ENCODE results near the gene ANKRD13B. TPM values are rescaled to one million over a fixed set of nuclear protein-coding genes. Genes with fewer than 3 reads are reported as not detected.

Gene ANKRD13B
- total RNA-seq: 9.1 and 10.6 TPM in 2 replicates

DNA sequence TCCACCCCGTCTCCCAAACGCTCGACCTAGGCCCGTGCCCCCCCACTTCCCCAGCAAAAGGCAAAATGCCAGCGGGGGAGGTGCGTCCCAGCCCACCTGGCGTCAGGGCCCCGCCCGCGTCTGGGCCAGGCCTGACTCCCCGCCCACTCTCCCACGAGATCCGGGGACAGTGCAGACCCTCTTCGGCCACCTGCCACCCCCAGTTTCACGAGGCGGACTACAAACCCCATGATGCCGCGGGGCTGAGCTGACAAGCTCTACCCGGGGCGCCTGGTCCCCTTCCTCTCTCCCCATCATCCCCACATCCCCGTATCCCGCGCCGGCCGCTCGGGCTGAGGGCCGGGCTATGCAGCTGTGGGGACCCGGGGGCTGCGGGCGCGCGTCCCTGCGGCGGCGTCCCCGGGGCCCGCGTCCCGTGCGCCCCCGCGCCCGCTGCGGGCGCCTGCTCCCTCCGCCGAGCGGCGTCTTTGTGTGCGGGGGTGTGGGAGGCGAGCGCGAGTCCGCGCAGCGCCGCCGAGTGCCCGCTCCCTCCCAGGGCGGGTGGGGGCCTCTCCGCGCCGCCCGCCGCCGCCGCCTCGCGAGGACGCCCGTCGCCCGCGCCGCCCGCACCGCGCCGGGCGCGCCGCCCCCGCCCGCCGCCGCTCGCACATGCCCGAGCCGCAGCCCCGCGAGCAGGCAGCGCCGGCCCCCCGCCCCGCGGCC, at the start of gene ANKRD13B:
Gene ANKRD13B (plus strand): TSS at position 283 of the 702 bp plus-strand sequence. CDS start 490 bp downstream, outside the sequence.

DNA sequence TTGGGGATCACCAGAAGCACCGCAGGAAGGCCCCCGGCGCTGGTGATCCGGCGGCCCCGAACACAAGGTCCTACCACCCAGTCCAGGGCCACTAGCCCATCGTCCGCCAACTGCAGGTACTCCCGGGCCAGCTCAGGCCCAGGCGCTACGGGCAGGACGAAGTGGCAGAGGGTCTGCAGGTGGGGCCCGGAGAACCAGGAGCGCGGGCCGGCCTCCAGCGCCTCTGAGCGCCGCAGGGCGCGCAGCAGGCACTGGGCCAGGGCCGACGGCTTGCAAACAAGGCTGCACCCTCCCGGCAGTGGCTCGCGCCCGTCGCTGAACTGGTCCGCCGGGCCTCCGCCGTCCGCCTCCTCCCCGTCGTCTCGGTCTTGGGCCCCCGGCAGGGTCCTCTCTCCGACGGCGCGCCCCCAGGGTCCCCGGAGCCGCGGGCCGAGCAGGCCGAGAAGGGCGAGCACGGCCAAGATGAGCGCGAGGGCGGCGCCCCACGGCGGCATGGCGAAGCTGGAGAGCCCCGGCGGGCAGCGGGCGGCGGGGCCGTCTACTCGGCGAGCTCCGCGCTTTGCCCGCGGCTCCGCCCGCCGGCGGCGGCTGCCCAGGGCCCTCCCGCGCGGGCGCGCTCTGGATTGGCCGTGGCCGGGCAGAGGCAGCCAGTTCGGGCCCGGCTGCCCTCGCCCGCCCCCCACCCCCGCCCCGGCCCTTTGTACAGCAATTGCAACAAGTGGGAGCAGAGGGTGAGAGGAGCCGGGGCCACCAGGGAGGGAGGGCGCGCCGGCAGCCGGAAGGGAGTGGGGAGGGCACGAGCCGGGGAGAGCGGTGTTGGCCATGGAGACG, 26.2 kb upstream of the ANKRD13B start, which contains the start of gene ABHD15:
Gene ABHD15 (minus strand): TSS at position 565 of the 831 bp plus-strand sequence. CDS start 71 bp downstream, at position 494.

DNA sequence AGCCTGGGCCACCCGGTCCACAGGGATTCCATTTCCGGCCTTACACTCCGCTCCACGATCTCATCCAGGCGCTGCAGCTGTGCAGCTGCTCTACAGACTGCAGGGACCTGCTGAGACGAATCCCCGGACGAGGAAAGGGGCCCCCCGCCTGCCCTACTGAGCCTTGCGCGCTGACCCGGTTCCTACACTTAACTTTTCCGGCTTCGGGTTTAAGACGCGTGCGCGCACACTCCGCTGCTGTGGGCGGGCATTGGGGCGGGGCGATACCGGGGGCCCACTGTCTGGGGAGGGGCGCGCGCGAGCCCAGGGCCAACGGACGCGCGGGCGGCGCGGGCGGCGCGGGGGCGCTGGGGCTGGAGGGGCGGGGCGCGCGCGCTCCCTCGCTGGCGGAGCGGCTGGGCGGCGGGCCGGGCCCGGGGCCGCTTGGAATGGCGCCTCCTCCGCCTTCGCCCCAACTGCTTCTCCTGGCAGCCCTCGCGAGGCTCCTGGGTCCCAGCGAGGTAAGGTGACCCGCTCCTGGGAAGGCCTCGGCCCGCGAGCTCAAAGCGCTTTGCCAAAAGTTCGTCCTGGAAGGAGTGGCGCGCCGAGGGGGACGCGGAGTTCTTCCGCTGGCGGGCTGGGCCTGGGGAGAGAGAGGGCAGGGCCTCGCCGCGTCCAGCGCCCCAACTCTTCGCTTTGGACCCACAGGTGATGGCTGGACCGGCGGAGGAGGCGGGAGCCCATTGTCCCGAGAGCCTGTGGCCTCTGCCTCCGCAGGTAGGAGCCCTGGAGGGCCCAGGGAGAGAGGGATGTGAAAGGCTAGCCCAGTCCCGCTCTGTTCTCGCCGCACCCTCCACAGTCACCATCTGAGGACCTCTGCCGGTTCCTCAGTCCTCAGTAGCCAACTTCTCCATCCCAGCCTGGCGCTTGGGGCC, 24.3 kb upstream of the ANKRD13B start, which contains the start of gene TP53I13:
Gene TP53I13 (plus strand): TSS at position 371 of the 914 bp plus-strand sequence. CDS start 58 bp downstream, at position 429.

DNA sequence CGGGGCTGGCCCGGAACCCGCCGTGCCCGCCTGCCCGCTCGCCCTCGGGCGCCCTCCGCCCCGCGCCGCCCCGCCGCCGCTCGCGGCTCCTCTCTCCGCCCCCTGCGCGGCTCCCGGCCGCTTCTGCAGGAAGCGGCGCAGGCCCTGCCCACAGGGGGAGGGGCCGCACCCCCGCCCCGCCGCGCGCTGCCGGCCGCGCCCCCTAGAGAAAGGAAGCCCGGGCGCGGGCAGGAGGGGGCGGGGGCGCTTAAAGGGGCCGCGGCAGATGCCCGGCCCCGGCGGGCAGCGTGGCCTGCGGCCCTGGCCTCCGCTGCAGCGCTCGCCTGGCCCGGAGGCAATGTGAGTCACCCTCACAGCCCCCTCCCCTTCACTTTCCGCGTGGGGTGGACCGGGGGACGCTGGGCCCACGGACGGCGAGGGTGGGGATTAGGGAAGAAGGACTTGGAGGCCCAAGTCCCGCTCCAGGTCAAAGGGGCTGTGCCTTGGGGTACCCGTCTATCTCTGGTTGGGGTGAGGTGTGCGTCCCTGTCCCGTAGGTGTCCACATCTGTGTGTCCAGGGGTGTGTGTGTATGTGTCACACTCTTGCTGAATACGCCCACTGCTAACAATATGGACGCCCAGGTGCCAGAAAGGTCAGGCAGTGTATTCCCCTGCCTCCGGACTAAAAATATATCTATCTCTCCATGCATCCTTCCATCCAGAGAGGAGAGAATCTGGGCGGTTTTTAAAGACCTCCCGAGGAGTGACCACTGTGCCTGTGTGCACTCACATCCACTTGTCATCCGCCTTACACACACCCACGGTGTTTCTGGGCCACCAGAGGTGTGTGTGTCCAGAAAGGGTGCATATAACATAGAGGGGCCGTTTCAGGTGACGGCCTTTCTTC, 3.2 kb upstream of the ANKRD13B start, which contains the start of gene GIT1:
Gene GIT1 (minus strand): TSS at position 125 of the 887 bp plus-strand sequence. CDS start 270 bp downstream, outside the sequence.

DNA sequence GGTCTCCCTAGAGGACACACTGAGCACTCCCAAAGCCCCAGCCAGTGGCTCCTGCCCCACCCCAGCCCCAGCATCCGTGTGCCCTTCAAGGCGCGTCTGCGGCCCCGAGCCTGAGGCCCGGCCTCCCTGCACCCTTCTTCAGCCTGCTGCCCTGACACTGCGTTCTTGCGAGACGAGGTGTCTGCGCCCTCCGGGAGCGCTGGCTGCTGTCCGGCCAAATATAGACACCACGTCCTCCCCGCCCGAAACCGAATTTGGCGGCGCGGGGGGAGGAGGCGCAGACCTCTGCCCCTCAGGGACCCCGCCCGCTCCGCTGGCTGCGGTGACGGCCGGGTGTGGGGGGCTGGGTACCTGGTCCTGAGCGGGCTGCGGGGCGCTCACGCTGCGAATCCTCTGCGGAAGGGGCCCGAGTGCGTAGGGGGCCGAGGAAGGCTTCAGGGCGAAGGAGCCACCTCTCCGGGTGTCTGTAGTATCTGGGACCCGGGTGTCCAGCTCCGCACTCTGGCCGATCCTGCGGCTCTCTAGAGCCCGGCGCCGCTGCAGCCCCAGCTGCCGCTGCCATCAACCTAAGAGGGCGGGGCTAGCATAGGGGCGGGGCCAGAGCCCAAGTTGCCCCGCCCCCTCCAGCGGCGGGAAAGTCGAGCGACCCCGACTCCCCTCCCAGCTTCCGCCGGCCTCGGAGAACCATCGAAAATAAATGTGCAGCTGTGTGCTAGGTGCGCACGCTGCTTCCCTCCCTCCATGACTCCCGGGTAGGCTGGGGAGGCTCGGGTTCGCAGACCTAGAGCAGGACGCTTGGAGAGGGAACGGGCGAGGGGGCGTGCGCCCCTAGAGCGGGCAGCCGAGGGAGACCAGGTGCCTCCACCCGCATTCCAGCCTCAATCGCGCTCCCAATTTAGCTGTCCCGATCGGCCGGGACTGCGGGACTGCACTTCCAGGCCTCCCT, 29.7 kb downstream of the ANKRD13B start, which contains the start of gene CORO6:
Gene CORO6 (minus strand): TSS at position 576 of the 946 bp plus-strand sequence. CDS start 1,491 bp downstream, outside the sequence.

Other genes starting within 250 kb of the ANKRD13B start
- gene TAOK1, start 202.8 kb upstream of the ANKRD13B start, total RNA-seq: 19.5 and 29.0 TPM in 2 replicates
- 5.7 and 8.5 TPM in 2 replicates for gene ABHD15, start 26.1 kb upstream of the ANKRD13B start, total RNA-seq
- gene TP53I13, start 24.4 kb upstream of the ANKRD13B start, total RNA-seq: 30.2 and 33.9 TPM in 2 replicates
- gene GIT1, start 3.5 kb upstream of the ANKRD13B start, total RNA-seq: 39.7 and 43.4 TPM in 2 replicates
- 4.8 and 9.9 TPM in 2 replicates for gene CORO6, start 29.8 kb downstream of the ANKRD13B start, total RNA-seq